HepG2 (cell line): ENCODE data around the gene NAB2. TPM values are rescaled to one million over a fixed set of nuclear protein-coding genes. Genes with fewer than 3 reads are reported as not detected.

Experiments
- AGO2 ChIP-seq: fragments of 200-400 bp; formaldehyde crosslinking; optimal IDR thresholded peaks from 2 replicates; pipeline ENCODE3; 2017; ENCODE audit warnings: mild to moderate bottlenecking, low read depth, low read length, moderate library complexity
- BATF2 ChIP-seq: sonication (generic); formaldehyde crosslinking; IDR thresholded peaks from 2 replicates; pipeline ENCODE4 v1.8.0; 2022; ENCODE audit warnings: mild to moderate bottlenecking, missing genetic modification reagents, moderate library complexity
- BRD4 ChIP-seq: sonication (generic); formaldehyde crosslinking; IDR thresholded peaks from 2 replicates; pipeline ENCODE4 v1.4.0; 2020; ENCODE audit warnings: missing genetic modification reagents
- GFI1 ChIP-seq: sonication (generic); formaldehyde crosslinking; IDR thresholded peaks from 2 replicates; pipeline ENCODE4 v1.5.0; 2020; ENCODE audit warnings: missing genetic modification reagents, mild to moderate bottlenecking, borderline replicate concordance
- HNF4G ChIP-seq, 2 experiments: sonication (generic) in 1 of 2; formaldehyde crosslinking in 1 of 2; IDR thresholded peaks; 2 replicates each; pipeline versions ENCODE4 v1.4.0 to v1.6.1; 2011 to 2020; ENCODE audit warnings: borderline replicate concordance in 2 of 2, low read depth in 2 of 2, mild to moderate bottlenecking in 2 of 2, low read length in 1 of 2, missing genetic modification reagents in 1 of 2, moderate library complexity in 1 of 2
- HNRNPH1 ChIP-seq: fragments of 200-400 bp; formaldehyde crosslinking; optimal IDR thresholded peaks from 2 replicates; pipeline ENCODE3; 2017; ENCODE audit warnings: mild to moderate bottlenecking, low read depth, low read length
- KAT2B ChIP-seq: fragments of 150-350 bp; IDR thresholded peaks from 2 replicates; pipeline ENCODE4 v1.6.1; 2014; ENCODE audit warnings: low read depth, low read length, borderline replicate concordance
- MEF2D ChIP-seq: sonication (generic); formaldehyde crosslinking; IDR thresholded peaks from 2 replicates; pipeline ENCODE4 v1.5.1; 2020; ENCODE audit warnings: mild to moderate bottlenecking, missing genetic modification reagents
- MZF1 ChIP-seq: sonication (generic); formaldehyde crosslinking; IDR thresholded peaks from 2 replicates; pipeline ENCODE4 v1.8.1; 2023; ENCODE audit warnings: mild to moderate bottlenecking, missing genetic modification reagents, borderline replicate concordance
- NFKB2 ChIP-seq: sonication (generic); formaldehyde crosslinking; IDR thresholded peaks from 2 replicates; pipeline ENCODE4 v1.4.0; 2020; ENCODE audit warnings: missing genetic modification reagents, borderline replicate concordance
- TCF12 ChIP-seq, 2 experiments: fragments of 450-650 bp in 1 of 2; sonication (generic) in 1 of 2; formaldehyde crosslinking in 1 of 2; IDR thresholded peaks; 2 replicates each; pipeline versions ENCODE4 v1.6.1 to v1.8.0; 2017 to 2022; ENCODE audit warnings: antibody characterized with exemption in 1 of 2, mild to moderate bottlenecking in 1 of 2, missing genetic modification reagents in 1 of 2, moderate library complexity in 1 of 2
- ZBTB39 ChIP-seq: sonication (generic); formaldehyde crosslinking; IDR thresholded peaks from 2 replicates; pipeline ENCODE4 v1.5.0; 2020; ENCODE audit warnings: missing genetic modification reagents
- ZMYM3 ChIP-seq: sonication (generic); formaldehyde crosslinking; IDR thresholded peaks from 2 replicates; pipeline ENCODE4 v1.5.1; 2020; ENCODE audit warnings: mild to moderate bottlenecking, missing genetic modification reagents
- ZNF180 ChIP-seq: sonication (generic); formaldehyde crosslinking; IDR thresholded peaks from 2 replicates; pipeline ENCODE4 v1.4.0; 2020; ENCODE audit warnings: low read depth, missing genetic modification reagents, borderline replicate concordance
- ZNF75D ChIP-seq: sonication (generic); formaldehyde crosslinking; IDR thresholded peaks from 2 replicates; pipeline ENCODE4 v1.8.1; 2023; ENCODE audit warnings: missing genetic modification reagents, mild to moderate bottlenecking, borderline replicate concordance
- ZNF878 ChIP-seq: sonication (generic); formaldehyde crosslinking; IDR thresholded peaks from 2 replicates; pipeline ENCODE4 v1.8.1; 2023; ENCODE audit warnings: mild to moderate bottlenecking, missing genetic modification reagents, moderate library complexity
- polyA plus RNA-seq, 8 experiments: library from polyadenylated mRNA; depleted of rRNA in 3 of 8; stranded (reverse) in 7 of 8; unstranded in 1 of 8; fragments of >200 nt; fragmentation: Illumina TruSeq in 4 of 8; extraction: Trizol in 4 of 8; gene quantifications; 2 replicates each; pipeline versions ENCODE4 v1.2.1 to v1.2.3, GENCODE V29; 2011 to 2016; ENCODE audit warnings: low read depth in 4 of 8, missing spikeins in 1 of 8, mixed read lengths in 1 of 8; ENCODE audit not compliant: insufficient read depth in 1 of 8
- total RNA-seq, 5 experiments: library from RNA; depleted of rRNA; stranded (reverse); fragments of >200 nt; fragmentation: Illumina TruSeq; extraction: Trizol; gene quantifications; 2 replicates each; pipeline ENCODE4 v1.2.3, GENCODE V29; 2016; ENCODE audit warnings: low read depth in 1 of 5
- TF ChIP-seq, protein P1 (sequence below): sonication (generic); formaldehyde crosslinking; IDR thresholded peaks from 2 replicates; pipeline ENCODE4 v1.8.1; 2022; ENCODE audit warnings: mild to moderate bottlenecking, missing genetic modification reagents
- TF ChIP-seq, protein P2 (sequence below): sonication (generic); formaldehyde crosslinking; IDR thresholded peaks from 2 replicates; pipeline ENCODE4 v1.4.0; 2020; ENCODE audit warnings: missing genetic modification reagents, borderline replicate concordance
- TF ChIP-seq, protein P3 (sequence below): sonication (generic); formaldehyde crosslinking; IDR thresholded peaks from 2 replicates; pipeline ENCODE4 v1.4.0; 2020; ENCODE audit warnings: missing genetic modification reagents, borderline replicate concordance

The NAB2 gene
- total and polyA plus RNA-seq, 2 of the 13 experiments (the other 11 are each of a cell fraction or from before 2014, with no cell fraction given): 11.7 to 12.9 TPM

DNA sequence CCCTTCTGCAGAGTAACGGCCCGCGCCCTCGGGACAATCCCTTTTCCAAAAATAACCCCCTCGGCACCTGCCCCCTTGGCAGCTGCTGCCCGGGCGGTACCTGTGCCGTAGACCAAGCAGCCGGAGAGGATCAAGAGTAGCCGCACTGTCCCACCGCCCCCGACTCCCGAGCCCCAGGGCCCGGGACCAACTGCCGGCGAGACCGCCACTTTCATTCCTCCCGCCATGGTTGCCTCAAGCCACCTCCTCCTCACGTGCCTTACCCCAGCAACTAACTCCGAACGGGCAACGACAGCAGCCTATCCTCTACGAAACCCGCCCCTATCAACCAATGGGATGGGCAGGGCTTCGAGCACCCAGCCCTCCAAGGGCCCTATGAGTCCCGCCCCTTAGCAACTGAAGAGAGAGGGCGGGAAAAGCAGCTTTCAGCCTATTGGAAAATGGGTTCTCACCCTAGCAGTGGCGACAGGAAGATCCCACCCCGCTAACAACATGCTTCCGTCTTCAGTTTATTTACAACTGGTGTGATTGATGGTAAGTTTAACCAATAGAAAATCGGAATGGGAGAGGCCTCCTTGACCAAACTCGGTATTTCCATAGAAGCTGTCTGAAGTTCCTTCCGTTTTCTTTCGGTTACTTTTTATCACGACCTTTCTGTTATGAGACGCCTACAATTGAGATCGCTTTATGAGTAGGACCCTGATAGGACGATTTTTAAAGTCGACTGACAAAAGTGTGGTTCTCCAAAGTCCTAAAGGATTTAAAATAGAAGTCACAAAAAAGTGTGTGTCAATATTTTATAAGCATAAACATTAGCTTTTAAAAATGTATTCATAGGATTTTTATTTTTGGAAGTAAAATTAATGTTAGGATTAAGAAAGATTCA lies 10.2 kb upstream of the NAB2 start, which contains the start of gene NEMP1 (continued):
- TF ChIP-seq AGO2 (no peak), ZNF180 (CRISPR knock-in tag) (no peak), HNF4G (IDR thresholded peaks at IDR 0.05; ENCODE audit: borderline replicate concordance, low read depth, low read length) (no peak), HNF4G (CRISPR knock-in tag; IDR thresholded peaks at IDR 0.05; ENCODE audit: borderline replicate concordance, low read depth) (no peak), ZNF878 (peak; percentile 96), NFKB2 (peak; percentile 56; the same call in 1 of the 2 replicates), ZMYM3 (CRISPR knock-in tag) (no peak), KAT2B (no peak), MEF2D (CRISPR knock-in tag) (no peak), BRD4 (CRISPR knock-in tag) (no peak), ZBTB39 (CRISPR knock-in tag) (no peak), HNRNPH1 (no peak), ZNF75D (CRISPR knock-in tag) (no peak), GFI1 (CRISPR knock-in tag) (peak; percentile 60; the same call in 1 of the 2 replicates), TCF12 (IDR thresholded peaks at IDR 0.05) (no peak), TCF12 (CRISPR knock-in tag; IDR thresholded peaks at IDR 0.05) (no peak), MZF1 (CRISPR knock-in tag) (no peak), BATF2 (CRISPR knock-in tag) (peak; percentile 44; the same call in 1 of the 2 replicates)
- TF ChIP-seq, protein P1, sequence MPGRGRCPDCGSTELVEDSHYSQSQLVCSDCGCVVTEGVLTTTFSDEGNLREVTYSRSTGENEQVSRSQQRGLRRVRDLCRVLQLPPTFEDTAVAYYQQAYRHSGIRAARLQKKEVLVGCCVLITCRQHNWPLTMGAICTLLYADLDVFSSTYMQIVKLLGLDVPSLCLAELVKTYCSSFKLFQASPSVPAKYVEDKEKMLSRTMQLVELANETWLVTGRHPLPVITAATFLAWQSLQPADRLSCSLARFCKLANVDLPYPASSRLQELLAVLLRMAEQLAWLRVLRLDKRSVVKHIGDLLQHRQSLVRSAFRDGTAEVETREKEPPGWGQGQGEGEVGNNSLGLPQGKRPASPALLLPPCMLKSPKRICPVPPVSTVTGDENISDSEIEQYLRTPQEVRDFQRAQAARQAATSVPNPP (CRISPR knock-in tag): peak; percentile 60; the same call in 1 of the 2 replicates
- TF ChIP-seq, protein P2, sequence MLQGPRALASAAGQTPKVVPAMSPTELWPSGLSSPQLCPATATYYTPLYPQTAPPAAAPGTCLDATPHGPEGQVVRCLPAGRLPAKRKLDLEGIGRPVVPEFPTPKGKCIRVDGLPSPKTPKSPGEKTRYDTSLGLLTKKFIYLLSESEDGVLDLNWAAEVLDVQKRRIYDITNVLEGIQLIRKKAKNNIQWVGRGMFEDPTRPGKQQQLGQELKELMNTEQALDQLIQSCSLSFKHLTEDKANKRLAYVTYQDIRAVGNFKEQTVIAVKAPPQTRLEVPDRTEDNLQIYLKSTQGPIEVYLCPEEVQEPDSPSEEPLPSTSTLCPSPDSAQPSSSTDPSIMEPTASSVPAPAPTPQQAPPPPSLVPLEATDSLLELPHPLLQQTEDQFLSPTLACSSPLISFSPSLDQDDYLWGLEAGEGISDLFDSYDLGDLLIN: no peak
- TF ChIP-seq, protein P3, sequence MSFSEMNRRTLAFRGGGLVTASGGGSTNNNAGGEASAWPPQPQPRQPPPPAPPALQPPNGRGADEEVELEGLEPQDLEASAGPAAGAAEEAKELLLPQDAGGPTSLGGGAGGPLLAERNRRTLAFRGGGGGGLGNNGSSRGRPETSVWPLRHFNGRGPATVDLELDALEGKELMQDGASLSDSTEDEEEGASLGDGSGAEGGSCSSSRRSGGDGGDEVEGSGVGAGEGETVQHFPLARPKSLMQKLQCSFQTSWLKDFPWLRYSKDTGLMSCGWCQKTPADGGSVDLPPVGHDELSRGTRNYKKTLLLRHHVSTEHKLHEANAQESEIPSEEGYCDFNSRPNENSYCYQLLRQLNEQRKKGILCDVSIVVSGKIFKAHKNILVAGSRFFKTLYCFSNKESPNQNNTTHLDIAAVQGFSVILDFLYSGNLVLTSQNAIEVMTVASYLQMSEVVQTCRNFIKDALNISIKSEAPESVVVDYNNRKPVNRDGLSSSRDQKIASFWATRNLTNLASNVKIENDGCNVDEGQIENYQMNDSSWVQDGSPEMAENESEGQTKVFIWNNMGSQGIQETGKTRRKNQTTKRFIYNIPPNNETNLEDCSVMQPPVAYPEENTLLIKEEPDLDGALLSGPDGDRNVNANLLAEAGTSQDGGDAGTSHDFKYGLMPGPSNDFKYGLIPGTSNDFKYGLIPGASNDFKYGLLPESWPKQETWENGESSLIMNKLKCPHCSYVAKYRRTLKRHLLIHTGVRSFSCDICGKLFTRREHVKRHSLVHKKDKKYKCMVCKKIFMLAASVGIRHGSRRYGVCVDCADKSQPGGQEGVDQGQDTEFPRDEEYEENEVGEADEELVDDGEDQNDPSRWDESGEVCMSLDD (CRISPR knock-in tag): no peak
